HG02588 (cell line): Measurements from ENCODE around the gene XRCC5.
"Not testable (repeated sequence)": the region's sequence is repeated elsewhere in the genome, so short reads cannot be mapped to it uniquely, and the experiment has no call there.

ENCODE experiments used
- ATAC-seq: cut with Tn5 transposase; IDR thresholded peaks from one replicate; pipeline ENCODE4 v1.9.1; 2021; ENCODE audit warnings: mild to moderate bottlenecking, moderate library complexity; ENCODE audit not compliant: unreplicated experiment

The XRCC5 gene

DNA sequence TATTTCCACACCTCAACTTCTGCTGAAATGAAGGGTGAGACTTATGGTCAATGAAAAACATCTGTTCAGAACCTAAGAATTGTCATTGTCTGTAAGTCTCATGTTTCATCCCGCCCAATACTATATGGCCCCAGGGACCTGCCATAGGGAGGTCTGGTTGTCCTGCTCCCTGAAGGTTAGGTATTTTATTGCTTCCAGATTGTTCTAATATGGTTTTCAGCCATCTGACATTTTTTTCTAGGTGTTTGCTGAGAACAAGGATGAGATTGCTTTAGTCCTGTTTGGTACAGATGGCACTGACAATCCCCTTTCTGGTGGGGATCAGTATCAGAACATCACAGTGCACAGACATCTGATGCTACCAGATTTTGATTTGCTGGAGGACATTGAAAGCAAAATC lies 7.3 kb downstream of the XRCC5 start:
- ATAC-seq: no peak

GRCh38 chr2:216117561-216118340 lies 8.6 kb downstream of the XRCC5 start:
- no peak for ATAC-seq

- no peak for ATAC-seq
Observed at GRCh38 chr2:216118474-216118873, 9.3 kb downstream of the XRCC5 start.

GRCh38 chr2:216119146-216119545 lies 10.0 kb downstream of the XRCC5 start:
- no peak for ATAC-seq

GRCh38 chr2:216119986-216120385 lies 10.8 kb downstream of the XRCC5 start:
- ATAC-seq: no peak

DNA sequence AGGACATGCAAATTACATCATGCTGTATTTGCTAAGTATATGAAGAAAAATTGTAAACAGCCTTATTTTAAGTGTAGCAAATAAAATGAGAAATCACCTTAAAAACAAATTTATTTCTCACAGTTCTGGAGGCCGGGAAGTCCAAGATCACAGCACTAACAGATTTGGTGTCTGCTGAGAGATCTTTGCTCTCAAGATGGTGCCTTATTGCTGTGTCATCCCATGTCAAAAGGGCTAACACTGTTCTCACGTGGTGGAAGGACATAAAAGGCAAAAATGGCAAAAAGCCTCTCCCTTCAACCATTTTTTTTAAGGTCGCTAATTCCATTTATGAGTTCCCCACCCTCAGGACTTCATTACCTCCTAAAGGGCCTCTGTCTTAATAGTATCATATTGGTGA lies 12.1 kb downstream of the XRCC5 start:
- no peak for ATAC-seq

DNA sequence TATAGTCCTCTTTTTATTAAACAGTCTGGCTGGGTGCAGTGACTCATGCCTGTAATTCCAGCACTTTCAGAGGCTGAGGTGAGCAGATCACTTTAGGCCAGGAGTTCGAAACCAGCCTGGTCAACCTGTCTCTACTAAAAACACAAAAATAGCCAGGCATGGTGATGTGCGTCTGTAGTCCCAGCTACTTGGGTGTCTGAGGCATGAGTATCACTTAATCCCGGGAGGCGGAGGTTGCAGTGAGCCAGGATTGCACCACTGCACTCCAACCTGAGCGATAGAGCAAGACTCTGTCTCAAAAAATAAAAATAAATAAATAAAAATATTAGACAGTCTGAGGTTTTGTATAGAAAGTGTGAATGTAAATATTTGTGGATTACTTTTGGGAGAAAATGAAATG lies 17.8 kb downstream of the XRCC5 start:
- ATAC-seq: no peak

DNA sequence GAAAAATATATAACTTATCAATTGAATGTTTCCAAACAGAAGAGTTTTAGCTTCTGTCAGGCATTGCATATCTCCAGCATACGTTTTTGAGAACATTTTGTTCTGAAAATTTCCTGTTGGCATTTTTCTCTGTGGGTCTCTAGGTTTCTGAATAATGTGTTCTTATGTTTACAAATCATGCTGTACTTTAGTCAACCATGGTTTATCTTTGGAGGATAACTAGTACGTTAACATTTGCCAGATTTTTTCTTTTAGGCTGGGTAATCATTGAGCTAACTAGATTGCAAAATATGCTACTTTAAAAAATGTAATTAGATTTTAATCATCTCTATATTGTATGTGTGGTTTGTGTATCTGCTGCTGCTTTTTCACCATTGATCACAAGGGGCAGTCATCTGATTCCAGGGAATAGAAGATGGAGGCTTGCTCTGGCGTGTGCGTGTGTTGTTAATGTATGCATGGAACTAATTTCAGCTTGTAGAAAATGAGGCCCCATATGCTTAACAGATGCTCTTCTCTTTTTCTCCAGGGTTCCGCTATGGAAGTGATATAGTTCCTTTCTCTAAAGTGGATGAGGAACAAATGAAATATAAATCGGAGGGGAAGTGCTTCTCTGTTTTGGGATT lies 21.3 kb downstream of the XRCC5 start:
- ATAC-seq: no peak

- no peak for ATAC-seq
Observed at GRCh38 chr2:216131175-216131926, 22.2 kb downstream of the XRCC5 start.

DNA sequence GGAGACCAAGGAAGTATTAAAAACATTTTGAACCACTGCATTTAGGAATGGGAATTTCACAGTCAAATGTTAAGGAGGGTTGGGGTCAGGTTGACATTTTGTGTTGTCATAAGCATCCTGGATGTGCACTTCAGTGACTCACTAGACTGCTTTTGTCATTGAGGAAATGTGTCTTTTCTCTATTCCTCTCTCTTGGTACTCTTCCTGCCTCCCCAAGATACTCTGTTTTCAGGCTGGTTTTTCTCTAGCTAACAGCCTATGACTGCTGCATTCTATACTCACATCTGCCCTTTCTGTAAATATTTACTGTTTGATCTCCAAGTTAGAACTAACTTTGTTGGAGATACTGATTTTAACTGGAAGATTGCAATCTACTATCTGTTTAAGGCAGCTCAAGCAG lies 23.4 kb downstream of the XRCC5 start:
- no peak for ATAC-seq

DNA sequence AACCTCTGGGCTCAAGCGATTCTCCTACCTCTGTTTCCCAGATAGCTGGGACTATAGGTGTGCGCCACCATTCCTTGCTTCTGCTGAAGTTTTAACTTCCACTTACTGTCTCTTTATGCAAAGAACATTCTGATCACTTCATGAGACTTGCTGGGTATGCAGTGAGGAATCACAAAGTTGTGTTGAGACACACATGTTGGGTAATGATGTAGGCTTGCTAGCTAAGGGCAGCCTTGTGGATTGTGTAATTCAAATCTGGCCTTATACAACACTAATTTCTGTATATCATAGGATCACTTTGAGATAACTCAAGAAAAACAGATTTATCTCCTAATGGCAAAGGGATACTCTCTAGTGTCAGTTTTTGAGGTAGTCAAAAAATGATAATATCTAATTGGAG lies 24.2 kb downstream of the XRCC5 start:
- no peak for ATAC-seq

- no peak for ATAC-seq
Observed at GRCh38 chr2:216134958-216135541, 25.9 kb downstream of the XRCC5 start.

DNA sequence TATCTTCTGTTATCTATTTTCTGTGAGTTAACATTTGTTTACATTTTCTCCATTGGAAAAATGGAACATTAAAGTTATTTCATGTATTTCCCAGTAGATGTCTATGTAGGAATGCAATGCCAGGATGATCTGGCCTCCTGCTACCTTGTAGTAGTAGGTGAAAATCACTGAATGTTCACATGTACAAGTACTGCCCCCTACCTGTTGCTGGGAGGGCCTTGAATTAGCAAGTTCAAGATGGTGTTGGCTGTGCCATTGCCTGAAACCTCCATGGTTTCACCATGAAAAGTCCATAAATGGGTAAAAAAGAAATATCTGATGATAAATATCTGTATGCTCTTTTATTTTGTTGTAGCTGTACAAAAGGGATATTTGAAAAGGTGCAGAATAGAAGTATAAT lies 30.7 kb downstream of the XRCC5 start:
- ATAC-seq: no peak

GRCh38 chr2:216141516-216141915 lies 32.4 kb downstream of the XRCC5 start:
- not testable (repeated sequence) for ATAC-seq

GRCh38 chr2:216142540-216142939 lies 33.4 kb downstream of the XRCC5 start:
- peak; percentile 97 for ATAC-seq

- ATAC-seq: no peak
Observed at GRCh38 chr2:216144372-216144771, 35.2 kb downstream of the XRCC5 start.

DNA sequence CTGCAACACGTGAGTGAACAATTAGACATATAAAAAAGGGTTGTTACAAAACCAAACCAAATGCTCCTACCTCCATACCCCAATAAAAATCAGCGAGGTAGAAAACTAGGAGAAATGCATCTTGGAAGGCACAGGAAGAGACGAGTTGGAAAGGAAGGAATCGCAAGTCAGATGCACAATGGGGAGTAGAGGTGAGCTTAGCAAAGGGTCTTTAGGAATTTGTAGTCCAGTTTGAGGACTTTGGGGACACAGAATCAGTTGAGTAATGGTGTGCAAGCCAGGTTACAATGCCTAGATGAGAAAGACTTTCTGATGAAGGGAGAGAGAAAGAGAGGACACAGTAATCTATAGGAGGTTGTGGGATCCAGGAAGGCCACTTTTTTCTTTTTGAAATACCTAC lies 35.7 kb downstream of the XRCC5 start:
- ATAC-seq: no peak

- ATAC-seq: no peak
Observed at GRCh38 chr2:216146573-216146972, 37.4 kb downstream of the XRCC5 start.

GRCh38 chr2:216147172-216148131 lies 38.3 kb downstream of the XRCC5 start:
- no peak for ATAC-seq

DNA sequence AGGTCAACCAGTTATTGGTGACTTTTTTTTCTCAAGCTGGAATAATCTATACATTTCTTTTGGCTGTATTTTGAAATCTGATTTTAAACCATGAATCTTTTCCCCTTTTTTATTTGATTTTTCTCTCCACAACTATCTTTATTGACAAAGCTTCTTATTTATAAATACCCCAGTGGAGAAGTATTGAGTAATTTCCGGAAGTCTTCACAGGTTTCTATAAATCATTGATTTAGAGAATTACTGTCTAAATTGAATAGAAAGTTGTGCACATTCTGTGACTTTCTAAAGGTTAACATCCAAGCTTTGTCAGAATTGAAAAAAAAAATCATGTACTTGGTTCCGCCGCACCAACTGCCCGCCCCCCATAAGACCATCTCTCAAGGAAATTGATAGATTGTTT lies 39.8 kb downstream of the XRCC5 start:
- no peak for ATAC-seq
